Gastrocnemius medialis (tissue), 4 donors: Measurements from ENCODE around the gene CLDN3.

Source experiments
- POLR2A ChIP-seq, 2 donors: fragments of 450-650 bp; IDR thresholded peaks; one replicate each; pipeline ENCODE4 v1.6.1; 2017; ENCODE audit warnings: antibody characterized with exemption in 2 of 2, mild to moderate bottlenecking in 2 of 2, moderate library complexity in 2 of 2
- TF ChIP-seq, protein P1 (sequence below), 5 experiments: fragments of 450-650 bp in 3 of 5; fragments of 200-600 bp in 2 of 5; sonication (generic) in 2 of 5; IDR thresholded peaks in 4 of 5; conservative IDR thresholded peaks in 1 of 5; 1 replicate in 4 of 5; 2 replicates in 1 of 5; pipeline ENCODE4 v1.5.1; 2016 to 2019; ENCODE audit warnings: antibody characterized with exemption in 5 of 5, mild to moderate bottlenecking in 3 of 5, moderate library complexity in 3 of 5

DNA sequence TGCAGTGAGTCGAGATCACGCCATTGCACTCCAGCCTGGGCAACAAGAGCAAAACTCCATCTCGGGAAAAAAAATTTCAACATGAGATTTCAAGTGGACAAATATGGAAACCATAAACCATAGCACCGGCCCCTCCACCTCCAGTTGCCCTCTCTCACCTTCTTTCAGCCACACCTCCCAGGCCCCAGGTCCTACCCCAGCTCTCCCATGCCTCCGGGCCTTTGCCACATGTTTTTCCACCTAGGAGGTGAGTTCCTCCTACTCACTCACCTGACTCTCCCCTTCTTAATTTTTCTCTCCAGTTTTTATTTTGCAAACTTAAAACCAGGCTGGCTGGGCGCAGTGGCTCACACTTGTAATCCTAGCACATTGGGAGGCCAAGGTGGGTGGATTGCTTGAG is 47.1 kb upstream of the CLDN3 start:
- no peak for TF ChIP-seq POLR2A (IDR thresholded peaks at IDR 0.05)
- TF ChIP-seq, protein P1, sequence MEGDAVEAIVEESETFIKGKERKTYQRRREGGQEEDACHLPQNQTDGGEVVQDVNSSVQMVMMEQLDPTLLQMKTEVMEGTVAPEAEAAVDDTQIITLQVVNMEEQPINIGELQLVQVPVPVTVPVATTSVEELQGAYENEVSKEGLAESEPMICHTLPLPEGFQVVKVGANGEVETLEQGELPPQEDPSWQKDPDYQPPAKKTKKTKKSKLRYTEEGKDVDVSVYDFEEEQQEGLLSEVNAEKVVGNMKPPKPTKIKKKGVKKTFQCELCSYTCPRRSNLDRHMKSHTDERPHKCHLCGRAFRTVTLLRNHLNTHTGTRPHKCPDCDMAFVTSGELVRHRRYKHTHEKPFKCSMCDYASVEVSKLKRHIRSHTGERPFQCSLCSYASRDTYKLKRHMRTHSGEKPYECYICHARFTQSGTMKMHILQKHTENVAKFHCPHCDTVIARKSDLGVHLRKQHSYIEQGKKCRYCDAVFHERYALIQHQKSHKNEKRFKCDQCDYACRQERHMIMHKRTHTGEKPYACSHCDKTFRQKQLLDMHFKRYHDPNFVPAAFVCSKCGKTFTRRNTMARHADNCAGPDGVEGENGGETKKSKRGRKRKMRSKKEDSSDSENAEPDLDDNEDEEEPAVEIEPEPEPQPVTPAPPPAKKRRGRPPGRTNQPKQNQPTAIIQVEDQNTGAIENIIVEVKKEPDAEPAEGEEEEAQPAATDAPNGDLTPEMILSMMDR (IDR thresholded peaks at IDR 0.05 in 4 of 5, conservative IDR thresholded peaks at IDR 0.05 in 1 of 5) = no peak
